T follicular helper cell (primary cell): Measurements from ENCODE around the gene TMEM86B.
"Not testable (repeated sequence)": the region's sequence is repeated elsewhere in the genome, so short reads cannot be mapped to it uniquely, and the experiment has no call there.

Experiments used
- DNase-seq: peaks from one replicate; pipeline ENCODE4 v3.0.0-alpha.2; 2020; ENCODE audit warnings: low read depth

Gene TMEM86B

DNA sequence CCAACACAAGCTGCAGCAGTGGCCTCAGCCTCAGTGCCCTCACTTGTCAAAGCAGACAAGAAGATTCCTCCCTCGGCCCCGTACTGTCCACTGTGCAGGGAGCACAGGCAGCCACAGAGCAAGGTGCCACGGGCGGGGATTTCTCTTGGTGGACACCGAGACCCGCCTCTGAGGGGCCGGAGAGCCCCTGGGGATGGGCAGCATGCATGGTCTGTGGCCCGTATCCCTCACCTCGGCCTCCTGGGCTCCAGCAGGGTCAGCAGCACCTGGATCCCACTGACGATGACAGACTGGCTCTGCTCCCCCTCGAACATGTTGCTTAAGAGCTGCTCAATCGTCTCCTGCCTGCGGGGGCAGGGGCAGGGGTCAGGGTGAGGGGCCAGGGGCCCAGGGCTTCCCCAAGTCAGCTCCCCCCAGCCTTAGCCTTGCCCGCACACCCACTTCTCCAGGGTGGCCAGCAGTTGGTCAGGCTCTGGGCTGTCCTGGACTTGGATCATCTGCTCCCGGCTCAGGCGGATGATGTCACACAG, 13.4 kb upstream of the TMEM86B start:
- no peak for DNase-seq

DNA sequence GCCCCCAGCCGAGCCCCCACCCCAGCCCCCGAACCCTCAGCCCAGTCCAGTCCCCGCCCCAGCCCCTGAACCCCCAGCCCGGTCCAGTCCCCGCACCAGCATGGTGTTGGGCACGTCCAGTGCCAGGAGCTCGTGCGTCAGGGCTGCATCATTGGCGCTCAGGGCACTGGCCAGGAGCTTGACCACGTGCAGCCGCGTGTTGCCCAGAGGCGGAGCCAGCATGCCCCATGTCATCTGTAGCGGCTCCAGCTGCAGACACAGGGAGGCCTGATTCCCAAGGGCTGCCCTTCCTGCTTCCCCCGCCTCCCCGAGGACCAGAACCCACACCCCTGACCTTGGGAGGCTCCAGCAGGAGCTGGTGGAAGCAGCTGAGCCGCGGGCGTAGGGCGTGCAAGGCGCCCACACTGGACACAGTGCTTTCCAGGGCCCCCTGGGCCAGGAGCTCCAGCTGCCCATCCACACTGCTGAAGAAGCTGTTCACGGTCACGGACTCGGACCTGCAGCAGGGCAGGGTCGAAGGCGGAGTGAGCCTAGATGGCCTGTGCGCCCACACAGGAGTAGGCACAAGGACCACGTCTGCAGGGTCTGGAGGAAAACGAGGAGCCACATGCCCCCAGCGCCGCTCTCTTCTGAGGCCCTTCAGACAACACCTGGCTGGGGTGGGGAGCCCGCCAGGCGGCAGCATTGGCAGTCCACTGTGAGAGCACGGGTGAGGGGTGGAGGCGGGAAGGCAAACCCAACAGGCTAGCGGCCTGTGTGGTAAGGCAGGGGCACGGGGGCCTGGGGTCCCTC, 12.8 kb upstream of the TMEM86B start:
- DNase-seq = no peak

DNA sequence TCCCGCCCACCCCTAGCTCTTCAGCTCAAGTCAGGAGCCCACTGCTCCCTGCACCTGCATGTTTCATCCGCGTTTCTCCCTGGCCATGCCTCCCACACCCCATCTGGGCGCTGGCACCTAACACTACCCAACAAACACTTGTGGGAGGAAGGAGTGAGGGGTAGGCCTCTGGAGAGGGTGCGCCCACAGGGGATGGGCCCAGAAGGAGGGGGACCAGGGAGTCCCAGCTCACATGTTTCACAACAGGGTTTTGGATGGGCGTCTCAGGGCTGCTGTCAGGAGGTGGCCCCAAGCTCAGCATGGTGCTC, 12.1 kb upstream of the TMEM86B start:
- no peak for DNase-seq

DNA sequence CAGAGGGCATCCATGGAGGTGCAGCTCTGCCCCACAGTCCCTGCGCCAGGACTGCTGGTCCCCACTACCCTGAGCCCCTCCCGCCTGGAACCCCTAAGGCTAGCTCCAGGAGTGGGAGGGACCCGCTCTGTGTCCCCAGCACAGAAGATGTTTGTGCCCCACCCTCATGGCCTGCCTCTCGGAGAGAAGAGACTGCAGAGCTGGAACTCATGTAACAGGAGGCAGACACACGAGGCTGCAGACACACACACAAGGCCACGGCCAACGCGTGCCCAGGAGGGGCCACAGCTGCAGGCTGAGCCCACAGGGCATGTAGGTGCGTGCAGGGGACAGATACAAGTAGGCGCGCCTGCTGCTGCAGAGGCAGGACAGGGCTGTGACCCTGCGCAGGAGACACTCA, 10.4 kb upstream of the TMEM86B start:
- no peak for DNase-seq

DNA sequence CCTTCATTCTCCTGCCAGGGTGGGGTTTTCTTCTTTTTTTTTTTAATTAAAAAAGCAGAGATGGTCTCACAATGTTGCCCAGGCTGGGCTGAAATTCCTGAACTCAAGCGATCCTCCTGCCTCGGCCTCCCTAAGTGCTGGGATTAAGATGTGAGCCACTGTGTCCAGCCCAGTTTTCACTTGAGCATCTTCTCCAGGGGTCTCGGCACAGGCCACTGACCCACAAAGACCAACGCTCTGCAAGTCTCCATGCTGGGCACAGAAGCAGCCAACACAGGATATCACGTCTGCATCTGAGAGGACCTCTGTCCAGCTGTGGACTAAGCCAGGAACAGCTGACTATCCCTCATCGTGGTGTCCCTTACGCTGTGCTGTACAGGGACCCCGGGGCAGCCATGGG, 9.5 kb upstream of the TMEM86B start:
- DNase-seq = no peak

DNA sequence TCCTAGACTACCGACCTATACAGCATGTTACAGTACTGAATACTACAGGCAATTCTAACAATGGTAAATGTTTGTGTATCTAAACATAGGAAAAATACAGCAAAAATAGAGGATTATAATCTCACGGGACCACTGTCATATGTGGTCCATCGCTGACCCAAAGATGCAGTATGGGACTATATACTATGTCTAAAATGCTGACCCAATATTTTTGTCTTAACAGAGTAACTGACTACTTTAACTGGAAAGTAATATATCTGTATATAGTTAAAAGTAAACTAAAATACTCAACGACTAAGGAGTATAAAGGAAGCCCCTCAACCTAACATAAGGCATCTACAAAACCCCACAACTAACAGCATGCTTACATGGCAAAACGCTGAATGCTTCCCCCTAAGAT, 4.4 kb upstream of the TMEM86B start:
- DNase-seq = no peak

DNA sequence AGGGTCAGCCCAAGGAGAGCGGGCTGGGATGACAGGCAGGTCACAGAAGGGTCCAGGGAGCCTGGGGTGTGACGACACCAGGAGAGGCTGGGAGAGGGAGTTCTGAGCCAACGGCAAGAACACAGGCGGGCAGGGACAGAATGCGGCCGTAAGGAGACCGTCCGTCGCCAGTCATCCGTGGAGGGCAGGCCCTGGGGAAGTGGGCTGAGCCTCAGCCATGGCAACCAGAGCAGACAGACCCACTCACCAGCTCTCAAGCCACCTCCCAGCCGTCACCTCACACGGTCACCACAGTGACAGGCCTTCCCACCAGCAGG, 3.7 kb upstream of the TMEM86B start:
- DNase-seq = no peak

DNA sequence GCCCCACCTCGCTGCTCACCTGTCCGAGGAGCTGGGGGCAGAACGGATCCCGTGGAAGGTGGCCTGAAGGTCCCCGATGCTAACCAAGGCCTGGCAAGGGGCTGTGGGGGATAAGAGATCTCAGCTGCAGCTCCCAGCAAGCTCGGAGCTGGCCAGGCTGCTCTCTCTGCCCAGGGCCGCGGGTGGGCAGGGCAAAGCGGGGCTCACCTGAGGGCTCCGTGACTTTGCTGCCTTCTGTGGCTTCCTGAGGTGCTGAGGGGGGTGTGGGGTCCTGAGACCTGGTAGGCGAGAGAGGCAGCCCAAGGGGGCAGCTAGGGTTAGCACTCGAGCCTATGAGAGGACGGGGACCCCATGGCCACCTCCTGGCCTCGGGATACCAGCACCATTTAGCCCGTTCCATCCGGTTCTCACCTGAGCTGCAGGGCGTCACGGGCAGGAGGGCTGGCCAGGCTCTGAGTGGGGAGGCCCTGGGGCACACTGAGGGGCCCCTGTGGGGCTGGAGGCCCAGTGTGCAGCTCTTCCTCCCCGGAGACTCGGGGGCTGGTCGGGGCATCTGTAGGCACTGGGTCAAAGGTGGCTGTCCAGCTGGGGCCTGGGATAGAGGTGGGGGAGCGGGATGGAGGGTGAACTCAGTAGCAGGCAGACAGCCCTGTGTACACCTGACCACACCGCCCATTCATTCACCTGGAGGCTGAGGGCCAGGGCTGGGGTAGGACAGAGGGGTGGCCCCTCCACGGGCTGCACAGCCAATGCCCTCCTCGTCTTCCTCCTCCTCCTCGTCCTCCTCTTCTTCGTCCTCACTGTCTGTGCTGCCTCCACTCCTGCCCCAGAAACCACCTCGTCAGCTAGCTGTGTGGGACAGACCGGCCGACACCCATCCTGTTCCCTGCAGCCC, 3.1 kb upstream of the TMEM86B start:
- no peak for DNase-seq

DNA sequence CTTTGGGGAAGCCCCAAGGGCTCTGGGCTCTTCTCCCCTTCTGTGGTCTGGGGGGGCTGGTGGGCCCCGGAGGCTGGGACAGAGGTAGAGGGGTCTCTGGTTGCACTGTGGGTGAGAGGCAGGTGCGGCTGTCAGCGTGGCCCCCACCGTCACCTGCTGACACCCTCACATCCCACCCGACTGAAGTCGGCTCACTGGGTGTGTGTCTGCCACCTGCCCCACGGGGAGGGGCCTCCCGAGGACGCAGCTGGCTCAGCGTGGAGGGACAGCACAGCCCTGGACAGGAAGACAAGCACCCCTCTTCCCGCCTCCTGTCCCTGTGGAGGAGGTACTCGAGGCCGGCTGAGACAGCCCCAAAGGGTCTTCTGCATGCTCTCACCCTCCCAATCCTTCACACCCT, 2.2 kb upstream of the TMEM86B start:
- no peak for DNase-seq

DNA sequence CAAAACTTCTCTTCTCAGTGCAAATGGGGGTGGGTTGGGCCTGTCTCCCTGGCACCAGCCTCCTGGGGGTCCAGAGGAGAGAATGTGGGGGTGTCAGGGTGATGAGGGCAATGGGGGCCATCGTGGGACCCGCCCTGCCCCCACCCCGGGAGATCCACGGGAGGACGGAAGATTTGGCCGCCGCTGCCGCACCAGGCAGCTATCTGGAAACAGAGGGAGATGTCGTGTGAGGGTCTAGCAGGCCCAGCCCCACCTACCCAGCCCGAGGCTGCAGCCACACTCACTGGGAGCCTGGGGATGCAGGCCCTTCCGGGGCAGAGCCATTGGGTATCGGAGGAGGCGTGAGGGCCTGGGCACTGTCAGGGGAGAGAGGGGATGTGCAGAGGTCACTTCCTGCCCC, 1.8 kb upstream of the TMEM86B start:
- no peak for DNase-seq

DNA sequence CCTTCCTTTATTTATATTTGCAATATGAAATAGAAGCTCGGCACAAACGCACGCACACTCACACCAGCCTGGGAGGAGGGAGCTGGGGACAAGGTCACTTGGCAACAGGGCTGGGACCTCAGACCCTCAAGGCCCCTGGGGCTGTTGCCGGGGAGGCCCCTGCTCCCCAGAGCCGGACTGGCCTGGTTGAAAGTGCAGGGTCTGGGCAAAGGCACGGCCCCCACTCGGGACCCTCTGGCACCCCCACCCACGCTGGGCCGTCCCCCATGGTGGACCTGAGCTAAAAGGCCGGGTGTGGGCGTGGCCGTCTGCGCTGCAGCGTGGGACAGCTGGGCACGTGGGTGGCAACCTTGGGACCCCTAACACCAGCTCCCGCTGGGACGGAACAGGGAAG, 1.2 kb upstream of the TMEM86B start:
- no peak for DNase-seq

DNA sequence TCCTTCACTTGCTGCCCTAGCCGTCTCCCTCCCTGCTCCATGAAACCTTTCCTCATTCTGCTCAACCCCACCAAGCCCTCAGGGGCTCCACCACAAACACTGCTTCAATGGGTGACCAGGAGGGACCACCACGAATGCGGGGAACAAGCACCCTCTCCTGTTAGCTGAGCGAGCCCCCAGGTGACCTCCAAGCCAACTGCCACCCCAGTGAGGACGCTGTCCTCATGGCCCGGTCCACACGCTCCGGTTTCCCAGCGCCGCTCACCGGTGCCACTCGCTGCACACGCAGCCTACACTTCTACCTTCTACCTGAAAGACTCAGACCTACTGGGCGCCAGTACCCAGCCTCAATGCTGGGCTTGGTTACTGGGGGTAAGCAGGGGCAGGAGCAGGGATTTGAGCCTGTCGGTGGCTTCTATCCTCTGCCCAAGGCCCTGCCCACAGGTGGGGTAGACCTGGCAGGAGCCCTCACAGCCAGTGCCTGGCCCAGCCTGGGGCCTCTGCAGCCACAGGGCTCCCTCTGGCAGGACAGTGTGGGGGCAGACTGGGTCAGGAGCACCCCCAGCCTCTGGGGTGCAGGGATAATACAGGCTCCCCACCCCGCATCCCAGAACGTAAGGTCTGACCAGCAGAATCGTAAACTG, 704 bp upstream of the TMEM86B start:
- no peak for DNase-seq

DNA sequence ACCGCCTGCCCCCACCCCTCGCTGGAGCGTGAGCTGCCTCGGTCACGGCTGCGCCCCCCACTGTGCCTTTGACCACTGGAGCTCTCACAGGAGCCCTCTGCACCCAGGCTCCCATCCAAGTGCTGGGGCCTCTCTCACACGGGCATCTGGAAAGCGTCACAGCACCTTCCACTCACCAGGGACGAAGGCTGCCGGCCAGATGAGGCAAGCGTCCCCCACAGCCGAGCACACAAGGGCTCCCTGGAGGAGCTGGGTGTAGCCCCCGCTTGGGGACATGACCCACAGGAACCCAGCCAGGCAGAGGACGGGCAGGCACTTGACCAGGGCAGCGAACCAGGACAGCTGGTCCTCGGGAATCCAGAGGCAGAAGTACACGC, 560 bp downstream of the TMEM86B start:
- DNase-seq = no peak

DNA sequence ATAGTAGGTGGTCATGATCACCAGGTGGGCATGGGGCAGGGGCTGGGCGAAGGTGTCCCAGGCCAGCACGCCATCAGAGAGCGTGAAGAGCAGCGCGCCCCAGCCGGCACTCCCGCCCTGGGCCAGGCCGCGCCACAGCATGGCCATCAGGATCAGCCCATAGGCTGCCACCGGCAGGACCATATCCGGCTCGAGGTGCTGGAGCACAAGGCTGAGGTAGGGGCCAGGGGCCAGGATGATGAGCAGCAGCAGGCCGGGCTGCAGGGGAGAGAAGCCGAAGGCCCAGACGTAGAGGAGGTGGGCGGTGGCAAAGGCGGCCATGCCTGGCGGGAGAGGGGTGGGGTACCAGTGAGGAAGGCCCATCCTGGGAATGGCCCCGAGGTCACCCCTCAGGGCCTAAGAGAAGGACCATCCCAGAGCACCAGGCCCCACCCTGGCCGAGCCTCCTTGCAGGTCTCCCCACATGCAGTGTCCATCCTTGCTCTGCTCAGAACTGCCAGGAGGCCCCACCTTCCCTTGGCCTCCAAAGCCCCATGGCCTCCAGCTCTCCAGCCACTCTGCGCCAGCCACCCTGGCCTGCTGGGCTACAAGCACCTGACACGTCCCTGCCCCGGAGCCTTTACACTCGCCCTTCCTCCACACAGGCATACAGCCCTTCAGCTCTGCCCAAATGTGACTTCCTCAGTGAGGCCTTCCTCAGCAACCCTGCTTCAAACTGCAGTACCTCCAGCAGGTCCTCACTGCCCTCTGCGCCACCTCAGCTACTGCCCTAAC, 1.1 kb downstream of the TMEM86B start:
- no peak for DNase-seq

DNA sequence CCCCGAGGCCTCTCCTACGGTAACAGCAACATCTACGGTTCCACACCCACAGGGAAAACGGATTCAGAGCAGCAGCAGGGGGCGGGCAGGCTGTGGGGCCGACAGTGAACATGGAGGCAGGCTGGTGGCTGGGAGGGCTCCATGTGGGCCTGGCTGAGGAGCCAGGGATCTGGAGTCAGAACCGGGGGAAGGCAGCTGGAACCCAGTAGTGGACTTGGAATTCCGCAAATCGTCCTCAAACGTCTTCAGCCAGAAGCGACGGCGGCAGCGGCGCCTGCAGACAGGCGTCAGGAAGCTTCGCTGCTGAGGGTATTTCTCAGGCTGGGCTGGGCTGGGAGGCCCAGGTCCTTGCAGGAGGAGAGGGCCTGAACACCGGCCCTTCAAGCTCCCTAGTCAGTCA, 1.8 kb downstream of the TMEM86B start:
- DNase-seq = no peak

DNA sequence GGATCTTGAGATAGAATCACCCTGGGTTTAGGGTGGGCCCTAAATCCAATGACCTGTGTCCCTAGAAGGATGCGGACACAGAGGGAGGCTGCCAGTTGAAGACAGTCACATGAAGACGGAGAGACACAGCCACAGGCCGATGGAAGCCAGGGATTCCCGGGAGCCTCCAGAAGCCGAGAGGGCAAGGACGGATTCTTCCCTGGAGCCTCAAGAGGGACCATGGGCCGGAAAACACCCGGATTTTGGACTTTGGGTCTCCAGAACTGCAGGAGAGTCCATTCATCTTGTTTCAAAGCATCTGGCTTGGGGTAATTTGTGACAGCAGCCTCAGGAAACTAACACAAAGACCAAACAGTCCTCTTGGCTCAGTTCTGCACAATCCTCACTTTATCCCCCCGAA, 2.3 kb downstream of the TMEM86B start:
- no peak for DNase-seq

DNA sequence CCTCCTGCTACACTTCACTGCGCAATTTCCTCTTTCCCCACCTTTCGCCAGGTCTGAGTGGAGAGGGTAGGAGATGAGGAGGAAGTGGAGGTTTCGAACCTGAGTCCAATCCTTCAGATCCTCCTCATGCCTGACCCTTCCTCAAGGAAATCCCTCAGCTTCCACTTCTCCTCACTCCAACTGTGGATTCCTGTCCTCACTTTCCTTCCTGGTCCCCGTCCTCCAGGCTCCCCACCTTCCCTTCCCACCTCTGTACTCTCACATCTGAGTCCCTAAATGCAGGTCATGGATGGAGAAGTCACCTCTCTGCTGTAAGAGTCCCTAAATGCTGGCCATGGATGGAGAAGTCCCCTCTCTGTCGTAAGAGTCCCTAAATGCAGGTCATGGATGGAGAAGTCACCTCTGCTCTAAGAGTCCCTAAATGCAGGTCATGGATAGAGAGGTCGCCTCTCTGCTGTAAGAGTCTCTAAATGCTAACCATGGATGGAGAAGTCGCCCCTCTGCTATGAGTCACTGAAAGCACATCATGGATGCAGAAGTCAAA, 3.1 kb downstream of the TMEM86B start:
- DNase-seq = no peak

DNA sequence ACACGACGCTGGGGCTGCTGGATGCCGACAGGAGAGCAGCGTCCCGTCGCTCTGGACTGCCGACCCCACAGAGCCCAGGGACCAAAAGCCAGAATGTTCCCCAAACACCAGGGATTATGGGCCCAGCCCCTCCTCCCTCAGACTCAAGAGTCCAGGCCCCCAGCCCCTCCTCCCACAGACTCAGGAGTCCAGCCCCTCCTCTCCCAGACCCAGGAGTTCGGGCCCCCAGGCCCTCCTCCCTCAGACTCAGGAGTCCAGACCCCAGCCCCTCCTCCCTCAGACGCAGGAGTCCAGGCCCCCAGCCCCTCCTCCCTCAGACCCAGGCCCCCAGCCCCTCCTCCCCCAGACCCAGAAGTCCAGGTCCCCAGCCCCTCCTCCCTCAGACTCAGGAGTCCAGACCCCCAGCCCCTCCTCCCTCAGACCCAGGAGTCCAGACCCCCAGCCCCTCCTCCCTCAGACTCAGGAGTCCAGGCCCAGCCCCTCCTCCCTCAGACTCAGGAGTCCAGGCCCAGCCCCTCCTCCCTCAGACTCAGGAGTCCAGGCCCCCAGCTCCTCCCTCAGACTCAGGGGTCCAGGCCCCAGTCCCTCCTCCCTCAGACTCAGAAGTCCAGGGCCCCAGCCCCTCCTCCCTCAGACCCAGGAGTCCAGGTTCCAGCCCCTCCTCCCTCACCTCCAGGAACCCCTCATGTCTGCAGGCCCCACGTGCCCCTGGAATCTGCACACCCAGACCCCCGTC, 3.7 kb downstream of the TMEM86B start:
- not testable (repeated sequence) for DNase-seq

DNA sequence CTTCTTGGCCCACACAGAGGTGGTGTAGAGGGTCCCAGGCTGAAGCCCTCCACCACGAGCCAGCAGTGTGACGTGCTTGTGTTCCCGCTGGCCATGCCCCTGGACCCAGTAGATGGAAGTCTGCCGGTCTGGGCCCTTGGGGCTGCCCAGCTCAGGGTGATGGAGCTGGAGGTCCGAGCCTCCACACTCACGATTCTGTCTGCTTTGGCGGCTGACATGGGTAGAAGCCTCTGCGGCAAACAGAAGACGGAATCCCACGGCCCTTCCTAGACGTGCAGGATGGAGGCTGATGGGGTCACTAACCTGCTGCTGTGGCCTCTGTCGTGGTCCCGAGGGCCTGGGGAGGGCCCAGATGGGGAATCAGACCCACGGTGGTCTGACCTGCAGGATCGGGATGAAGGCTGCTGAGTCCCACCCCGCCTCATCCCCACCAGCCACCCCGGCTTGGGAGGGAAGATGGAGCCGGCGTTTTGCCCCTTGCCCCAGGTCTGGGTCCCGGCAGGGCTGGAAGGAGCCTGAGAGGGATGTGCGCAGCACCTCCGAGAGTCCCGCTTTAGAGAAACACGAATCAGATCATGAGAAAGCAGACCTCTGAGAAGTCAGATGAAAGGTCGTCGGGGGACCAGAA, 4.4 kb downstream of the TMEM86B start:
- no peak for DNase-seq

DNA sequence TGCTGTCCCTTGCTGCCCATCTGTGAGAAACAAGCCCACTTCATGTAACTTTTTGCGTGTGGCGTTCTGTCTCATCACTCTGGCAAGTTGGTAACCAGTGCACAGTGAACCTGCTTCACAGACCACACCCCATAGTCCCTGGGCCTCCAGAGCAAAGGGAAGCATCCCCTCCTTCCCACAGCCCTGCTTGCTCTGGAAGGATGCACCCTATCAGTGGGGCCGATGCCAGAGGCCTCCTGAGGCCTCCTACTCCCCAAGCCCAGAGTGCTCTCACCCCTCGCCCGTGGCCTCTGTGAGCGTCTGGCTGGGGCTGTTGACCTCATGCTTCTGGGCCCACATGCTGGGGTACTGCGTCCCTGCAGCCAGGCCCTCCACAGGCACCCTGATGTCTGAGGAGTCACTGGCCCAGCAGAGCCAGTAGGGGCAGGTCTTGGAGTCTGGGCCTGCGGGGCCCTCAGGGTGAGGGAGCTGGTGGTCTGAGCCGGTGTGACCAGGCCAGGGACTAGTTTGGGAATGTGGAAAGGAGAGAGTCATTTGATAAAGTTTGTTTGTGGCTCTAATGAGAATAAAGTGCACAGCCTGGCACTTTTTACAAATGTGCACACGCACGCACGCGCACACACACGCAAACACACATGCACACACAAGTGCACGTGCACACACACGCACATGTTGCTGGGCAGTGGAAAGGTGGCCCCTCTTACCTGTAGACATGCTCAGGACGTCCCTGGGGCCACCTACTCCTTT, 5.1 kb downstream of the TMEM86B start:
- no peak for DNase-seq
